ENCODE measurements around the gene ADGRL1.

Gene ADGRL1

DNA sequence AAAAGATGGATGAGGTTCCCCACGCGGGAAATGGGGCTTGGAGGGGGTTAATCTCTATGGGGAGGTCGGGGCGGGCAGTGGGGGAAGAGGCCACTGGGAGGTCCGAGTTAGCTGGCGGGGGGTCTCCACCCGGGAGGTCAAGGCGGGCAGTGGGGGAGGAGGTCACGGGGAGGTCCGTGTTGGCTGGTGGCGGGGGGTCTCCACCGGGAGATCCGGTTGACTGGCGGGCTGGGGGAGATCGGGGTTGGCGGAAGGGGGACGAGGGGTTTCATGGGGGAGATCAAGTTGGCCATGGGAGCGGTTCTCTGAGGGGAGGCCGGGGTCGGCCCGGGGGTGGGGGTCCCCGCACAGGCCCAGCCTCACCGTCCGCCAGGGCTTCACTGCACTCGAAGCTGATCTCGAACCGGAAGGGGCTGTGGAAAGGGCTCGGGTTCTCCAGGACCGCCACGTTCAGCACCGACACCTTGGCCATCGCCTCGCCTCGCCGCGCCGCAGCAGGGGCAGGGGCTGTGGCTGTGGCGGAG is 69.9 kb downstream of the ADGRL1 start:
- DNase-seq = no peak

DNA sequence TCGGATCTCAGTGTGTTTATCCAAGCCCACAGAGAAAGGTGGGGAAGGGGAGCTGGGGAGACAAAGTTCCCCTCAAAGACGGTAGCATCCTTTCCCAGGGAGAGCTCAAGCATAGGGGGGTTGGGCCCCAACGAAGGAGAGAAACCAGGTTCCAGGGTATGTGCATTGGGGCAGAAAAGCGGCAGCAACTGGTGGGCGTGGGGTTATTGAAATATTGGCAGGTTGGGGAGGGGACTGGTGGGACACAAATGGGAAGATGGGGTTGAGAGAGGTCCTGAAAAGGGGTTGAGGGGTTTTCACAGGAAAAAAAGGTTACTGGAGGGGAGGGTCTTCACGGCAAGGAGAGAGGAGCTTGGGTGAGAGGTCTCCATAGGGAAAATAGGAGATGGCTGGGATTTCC is 70.6 kb downstream of the ADGRL1 start:
- DNase-seq = no peak

DNA sequence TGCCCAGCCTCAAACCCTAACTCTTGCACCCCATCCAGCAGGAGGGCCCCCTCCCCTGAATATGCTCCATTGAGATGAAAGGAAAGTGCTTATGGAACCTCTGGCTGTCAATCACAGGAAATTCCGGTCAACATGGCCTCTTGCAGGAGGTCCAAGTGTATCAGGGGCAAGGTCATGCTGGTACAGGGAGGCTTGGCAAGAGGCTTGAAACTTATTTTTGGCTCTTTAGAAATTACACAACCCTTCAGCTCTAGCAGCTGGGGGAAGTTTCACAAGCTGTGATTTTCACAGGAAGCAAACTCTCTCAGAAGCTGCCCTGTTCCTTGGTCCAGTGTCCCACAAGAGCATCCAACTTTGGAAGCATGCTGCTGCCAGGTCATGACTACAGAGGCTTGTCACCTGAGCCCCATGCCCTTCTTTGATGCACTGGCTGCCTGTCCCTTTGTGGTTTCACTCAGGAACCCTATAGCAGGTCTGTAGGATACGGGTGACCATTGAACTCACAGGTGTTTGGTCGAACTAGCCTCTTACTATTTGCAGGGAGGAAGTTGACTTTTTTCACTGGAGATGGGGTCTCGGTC is 78.0 kb downstream of the ADGRL1 start:
- no peak for DNase-seq

DNA sequence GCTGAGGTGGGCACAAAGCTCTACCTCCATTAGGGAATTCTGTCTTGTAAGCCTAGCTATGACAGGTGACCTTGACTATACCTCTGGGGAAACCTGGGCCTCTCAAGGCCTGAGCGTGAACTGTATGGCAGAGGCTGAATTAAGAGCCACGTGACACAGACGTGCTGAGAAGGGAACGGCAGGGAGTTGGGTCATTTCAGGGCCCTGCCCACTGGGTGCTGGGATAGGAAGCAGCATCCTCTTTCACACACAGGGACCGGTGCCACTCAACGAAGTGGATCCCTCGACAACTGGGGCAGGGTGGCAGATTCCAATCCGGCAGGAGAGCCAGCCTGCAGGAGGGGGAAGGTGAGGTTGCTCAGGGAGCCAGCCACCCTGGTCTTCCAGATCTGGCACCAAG is 78.8 kb downstream of the ADGRL1 start:
- no peak for DNase-seq

DNA sequence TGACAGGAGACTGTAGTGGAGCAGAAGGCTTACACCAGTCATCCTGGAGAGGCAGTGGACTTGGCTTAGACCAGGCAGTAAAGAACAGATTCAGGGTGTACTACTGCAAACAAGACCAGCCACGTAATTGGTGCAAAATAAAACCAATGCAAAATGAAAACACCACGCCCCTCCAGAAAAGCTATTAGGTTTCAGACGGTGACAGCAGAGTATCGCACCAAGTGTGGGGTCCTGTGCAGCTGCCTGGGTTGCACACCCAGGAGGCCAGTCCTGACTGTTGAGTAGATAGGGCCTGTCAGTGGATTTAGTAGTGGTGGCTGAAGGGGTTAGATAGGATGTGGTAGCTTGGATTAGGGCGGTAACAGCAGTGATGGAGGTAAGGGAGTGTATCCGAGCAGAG is 83.0 kb downstream of the ADGRL1 start:
- DNase-seq = no peak

DNA sequence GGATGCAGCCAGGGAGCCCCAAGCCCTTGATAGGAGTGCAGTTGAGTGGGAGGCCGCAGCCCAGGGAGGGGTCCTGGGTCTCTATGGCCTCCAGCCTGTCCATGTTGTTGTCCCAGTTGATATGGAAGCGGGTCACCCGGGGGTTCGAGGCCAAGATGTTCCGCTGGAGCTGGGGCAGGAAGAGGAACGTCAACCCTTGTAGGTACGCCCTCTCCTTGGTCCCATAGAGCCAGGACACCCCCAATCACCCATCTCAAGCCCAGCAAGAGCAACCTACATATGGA is 85.5 kb downstream of the ADGRL1 start:
- DNase-seq = no peak

DNA sequence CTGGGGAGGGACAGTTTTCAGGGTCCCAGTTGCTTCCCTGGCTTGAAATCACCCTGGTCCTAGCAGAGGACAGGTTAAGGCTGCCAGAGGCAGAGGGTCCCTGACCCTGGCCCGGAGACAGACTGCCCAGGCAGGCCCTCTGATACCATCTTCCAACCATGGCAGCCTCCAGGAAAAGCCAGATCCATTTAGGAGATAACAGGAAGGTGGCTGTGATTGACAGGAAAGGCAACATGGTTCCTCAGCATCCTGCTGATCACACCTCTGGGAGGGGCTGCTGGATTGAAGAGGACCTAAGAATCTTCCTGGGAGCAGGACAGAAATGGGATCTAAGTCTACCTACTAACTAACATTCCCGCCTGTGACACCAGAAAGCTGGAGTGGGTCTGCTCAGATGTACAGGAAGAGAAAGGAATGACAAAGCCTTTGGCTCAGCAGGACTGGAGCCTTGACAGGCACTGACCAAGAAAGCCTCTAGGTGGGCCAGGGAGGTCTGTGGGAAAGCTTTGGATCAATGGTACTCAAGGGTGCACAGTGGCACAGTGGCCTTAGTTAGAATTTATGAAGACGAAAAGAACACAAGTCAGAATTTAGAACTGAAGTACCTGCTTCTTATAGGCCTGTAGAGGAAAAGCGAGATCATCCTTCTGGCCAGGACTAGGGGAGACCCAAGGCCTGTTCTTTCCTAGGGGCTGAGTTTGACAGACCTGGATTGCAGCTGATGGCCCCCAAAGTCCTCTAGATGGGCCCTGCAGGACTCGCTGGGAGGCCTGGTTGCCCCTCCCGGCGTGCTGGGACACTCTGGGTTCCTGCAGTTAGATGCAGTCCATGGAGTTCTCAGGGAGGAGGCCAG is 86.1 kb downstream of the ADGRL1 start:
- DNase-seq = no peak

DNA sequence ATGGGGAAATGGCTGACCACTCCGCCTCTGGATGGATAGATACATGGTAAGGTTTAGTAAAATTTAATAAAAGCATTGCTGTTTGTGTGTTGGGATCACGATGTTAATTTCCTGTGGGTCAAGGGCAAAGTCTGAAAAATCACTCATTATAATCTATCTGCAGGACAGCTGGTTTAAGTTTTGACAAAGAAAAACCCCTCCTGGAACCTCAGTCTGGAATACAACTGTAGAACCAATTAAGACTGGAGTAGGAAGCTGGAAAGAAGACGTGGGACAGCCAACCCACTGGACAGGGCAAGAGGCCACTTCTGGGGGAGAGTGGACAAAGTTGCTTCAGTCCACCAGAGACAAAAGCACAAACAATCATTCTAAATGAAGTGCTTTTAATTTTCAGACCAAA is 86.8 kb downstream of the ADGRL1 start:
- no peak for DNase-seq

DNA sequence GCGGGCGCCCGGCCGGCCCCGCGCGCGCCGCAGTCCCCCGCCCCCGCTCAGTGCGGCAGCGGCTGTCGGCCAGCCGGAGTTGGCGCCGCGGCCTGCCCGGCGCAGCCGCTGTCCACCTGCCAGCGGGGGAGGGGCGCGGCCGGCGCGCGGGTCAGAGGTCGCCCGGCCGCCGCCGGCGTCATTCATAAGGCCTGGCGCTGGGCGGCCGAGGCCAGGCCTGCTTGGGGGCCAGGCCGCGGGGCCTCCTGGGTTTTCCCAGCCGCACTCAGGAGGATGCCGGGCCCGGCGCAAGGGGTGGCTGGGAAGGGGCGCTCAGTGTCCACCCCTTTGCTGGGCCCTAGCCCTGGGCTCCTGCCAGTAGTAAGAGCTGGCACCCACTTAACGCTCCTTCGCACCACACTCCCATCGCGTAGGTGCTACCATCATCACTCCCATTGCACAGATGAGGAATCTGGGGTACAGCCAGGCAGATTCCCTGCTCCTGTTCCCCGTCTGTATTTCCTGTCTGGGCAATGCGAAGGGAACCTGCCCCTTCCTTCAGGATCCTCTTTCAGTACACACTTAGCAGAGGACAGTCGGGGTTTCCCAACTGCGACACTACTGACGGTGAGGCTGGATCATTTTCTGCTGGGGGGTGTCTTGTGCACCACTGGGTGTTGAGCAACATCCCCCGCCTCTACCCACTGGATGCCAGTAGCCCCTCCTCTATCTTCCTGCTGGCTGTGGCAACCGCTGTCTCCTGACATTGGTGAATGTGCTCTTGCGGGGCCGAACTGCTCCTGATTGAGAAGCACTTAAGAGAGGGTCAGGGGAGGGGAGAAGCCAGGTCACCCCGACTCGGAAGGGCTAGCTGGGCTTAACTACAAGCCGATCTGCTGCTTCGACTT is 87.6 kb downstream of the ADGRL1 start:
- DNase-seq = no peak

DNA sequence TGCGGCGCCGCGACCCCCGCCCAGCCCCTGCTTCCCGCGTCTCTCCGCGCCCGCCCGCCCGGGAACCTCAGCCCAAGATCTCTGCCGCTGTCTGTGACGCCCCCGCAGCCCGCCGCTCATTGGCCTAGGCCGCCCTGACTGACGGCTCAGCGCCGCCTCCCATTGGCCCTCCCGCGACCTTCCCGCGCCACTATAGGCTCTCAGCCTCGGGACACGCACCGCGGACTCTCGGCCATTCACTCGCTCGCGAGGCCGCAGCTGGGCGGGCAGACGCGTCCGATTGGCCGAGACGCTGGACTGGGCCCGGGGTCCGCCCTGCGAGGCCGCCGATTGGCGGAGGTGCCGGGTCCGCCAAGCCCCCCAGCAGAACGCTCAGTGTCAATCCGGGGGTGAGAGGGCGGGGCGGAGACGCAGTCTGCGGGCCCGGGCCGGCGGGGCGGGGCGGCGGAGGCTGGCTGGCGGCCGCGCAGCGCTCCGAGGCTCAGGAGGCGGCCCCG is 88.3 kb downstream of the ADGRL1 start, which contains the start of gene PRKACA:
PRKACA (minus strand) TSS at position 95 of the 497 bp plus-strand sequence. CDS start 215 bp downstream, outside the sequence.
- peak; percentile 98 to 100 for DNase-seq

DNA sequence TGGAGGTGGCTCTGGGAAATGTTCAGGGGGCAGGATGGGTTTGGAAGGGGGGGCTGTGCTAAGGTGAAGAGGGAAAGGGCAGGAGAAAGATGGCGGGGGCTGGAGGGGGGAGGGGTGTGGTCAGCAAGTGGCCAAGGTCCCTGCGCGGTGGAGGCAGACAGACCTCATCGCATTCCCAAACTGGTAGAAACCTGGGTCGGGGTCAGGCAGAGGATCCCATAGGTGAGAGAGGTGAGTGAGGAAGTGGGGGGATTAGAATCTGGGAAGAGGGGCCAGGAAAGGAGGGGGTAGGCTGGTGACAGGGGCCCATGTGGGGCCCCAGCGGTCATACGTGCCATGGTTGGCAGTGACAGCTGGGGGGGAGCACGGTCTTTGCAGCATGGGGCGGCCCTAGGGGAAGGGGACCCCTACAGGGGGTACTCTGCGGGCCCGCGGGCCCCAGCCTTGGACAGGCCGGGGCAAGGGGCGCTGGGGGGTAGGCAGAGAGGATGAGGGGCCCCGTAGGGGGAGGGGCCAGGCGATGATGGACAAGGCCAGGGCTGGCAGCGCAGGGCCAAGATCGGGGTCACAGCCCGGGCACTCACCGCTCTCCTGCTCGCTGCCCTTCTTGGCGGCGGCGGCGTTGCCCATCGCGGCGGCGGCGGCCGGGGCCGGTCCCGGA is 88.9 kb downstream of the ADGRL1 start:
- DNase-seq = no peak

DNA sequence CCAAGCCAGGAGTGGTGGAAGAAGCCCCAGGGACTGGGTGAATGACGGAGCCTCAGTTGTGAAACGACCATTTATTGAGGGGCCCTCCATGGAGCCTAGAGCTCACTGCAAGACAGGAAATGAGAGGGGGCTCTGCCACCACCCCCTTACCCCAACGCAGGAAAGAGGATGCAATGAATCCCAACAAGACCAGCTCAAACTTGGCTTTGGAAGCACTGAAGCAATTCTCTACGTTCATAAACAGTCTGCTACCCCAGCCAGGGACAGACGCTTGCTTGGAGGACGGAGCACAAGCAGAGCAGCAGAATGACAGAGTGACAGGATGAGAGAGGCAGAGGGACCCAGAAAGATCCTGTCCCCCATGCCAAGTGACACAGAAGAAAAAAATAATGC is 89.4 kb downstream of the ADGRL1 start:
- DNase-seq = no peak

DNA sequence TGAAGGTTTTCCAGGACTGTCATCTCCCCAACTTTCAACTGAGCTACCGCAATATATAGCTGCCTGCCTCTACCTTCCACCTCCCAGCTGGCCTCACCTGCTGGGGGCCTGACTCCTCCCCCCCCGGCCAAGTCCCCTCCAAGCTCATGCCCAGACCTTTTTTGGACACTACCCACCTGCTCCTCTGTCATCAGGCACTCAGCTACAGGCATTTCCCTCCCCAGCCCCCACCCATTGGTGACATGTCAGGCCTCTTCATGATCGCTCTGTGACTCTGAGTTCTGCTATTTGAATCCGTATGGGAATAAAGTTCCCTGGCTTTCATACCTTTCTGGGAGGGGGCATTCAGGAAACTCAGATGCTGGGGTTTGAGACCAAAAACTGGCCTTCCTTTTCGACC is 90.2 kb downstream of the ADGRL1 start:
- DNase-seq = no peak

DNA sequence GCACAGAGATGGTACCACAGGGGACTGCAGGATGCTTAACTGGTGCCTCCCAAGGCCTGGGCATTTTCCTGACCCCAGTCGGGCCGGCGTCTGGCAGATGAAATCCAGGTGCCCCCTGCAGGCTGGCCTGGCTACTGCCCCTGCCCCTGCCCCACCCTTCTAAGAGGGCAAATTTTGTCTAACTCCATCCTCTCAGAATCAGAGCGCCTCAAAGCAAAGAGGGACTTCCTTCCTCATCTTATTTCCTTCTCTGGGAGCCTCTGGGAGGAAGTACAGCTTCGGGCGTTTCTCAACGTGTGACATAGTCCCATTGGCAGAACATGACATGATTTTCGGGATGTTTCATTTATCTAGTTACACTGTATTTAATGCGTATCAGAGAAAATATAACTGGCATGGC is 91.1 kb downstream of the ADGRL1 start:
- no peak for DNase-seq

DNA sequence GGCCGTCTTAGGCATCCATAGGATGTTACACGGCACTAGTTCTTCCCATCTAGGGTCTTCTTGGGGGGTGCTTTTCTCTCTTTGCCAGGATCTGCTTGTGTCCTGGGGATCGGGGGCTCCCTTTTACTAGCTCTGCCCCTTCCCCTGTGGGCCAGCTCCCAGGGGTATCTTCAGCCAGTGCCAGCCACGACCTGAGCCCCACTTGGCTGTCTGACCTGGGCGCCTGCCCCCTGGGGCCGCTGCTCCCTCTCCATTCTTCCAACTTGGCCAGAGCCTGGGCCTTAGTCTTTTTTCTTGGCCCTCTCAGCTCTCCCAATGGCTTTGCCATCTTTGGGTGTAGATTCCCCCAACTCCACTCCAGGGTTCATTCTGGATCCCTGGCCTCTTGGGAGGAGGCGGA is 91.5 kb downstream of the ADGRL1 start:
- DNase-seq = no peak

DNA sequence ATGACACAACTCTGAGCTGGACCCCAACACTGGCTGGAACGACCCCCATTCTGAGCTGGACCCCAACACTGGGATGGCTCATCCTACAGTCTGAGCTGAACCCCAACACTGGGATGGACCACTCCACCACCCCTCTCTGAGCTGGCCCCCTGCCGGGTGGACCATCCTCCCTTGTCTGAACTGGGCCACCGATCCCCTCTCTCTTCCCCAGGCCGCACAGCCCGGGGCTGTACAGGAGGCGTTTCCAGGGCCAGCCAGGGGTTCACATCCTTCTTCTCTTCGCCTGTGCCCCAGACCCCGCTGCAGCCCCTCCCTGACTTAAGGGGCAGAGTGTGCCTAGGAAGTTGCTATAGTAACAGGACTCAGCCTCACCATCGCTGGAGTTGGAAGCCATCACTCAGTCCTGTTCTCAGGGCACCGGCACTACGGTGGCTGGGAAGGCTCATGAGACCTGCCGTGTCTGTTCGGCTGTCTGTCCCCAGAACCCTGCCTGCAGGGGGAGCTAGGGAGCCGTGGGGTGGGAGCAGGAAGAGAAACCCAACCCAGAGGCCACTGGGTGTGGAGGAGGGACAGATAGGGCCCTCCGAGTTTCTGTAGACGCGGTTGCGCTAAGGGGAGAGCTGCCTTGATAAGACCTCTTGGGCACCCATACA is 92.1 kb downstream of the ADGRL1 start:
- DNase-seq = no peak

DNA sequence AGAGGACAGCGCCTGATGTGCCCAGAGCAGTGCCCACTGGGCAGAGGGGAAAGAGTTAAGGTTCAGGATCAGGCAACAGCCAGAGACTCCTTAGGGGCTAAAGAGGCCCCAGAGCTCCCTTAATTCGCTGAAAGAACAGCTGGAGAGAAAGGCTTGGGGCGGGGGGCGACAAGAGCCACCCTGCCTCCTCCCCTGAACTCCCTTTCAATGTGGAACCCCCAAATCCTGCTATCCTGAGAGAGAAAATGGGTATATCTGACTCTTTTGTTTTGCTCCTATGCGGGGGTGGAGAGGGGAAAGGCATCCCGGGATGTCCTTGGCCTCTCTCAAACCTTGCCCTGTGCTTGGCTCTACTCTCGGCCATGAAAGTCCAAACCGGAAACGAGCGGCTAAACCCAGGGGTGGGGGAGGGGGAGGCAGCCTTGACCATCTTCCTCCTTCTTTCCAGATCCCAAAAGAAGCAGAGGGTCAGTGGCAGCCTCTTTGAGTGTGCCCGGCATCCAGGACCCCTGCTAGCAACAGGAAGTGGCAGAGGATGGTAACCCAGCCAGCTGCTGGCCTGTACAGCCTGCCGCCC is 93.1 kb downstream of the ADGRL1 start:
- DNase-seq = no peak

DNA sequence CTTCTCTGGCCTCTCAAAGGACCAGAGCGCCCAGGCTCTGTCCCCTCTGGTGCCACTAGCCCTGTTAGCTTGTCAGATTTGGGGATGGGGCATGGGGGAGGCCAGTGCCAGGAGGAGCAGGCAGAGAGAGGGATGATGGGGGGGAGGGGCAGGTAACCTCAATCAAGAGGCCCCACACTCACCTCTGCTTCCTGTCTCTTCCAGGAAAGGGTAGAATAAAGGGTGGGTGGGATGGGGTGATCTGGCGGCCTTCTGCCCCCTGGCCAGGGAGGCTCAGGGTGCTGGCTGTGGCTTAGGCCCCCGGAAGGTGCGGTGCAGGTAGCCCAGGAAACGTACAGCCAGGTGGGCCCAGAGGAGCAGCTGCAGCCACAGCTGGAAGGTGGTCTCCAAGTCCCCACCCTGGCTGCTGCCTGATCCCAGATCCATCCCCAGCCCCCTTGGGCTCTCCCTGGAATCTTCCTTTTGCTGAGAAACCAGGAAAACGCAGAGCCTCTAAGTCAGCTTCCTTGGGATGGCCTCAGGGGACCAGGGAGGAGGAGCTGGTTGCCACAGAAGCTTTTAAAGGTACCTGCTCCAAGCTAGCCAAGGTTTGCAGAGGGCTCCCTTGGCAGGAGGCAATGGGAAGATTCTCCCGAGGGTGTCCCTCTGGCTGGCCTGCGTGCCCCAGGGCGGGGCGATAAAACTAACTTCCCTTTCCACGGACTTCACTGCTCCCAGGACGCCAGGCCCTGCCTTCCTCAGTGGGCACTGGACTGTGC is 93.7 kb downstream of the ADGRL1 start:
- DNase-seq = no peak

DNA sequence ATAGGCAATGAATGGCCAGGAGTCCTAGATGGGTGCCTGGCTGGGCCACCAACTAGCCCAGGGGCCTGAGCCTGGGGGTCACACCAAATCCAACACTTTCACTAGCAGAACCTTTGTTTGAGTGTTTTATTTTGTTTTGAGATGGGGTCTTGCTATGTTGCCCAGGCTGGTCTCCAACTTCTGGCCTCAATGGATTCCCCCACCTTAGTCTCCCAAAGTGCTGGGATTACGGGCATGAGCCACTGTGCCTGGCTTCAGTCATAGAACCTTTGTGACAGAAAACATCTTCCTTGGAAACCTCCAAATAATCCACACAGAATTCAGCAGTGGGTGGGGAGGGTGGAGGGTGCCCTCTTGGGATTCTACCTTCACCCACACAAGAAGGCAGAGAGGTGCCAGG is 94.5 kb downstream of the ADGRL1 start:
- no peak for DNase-seq

DNA sequence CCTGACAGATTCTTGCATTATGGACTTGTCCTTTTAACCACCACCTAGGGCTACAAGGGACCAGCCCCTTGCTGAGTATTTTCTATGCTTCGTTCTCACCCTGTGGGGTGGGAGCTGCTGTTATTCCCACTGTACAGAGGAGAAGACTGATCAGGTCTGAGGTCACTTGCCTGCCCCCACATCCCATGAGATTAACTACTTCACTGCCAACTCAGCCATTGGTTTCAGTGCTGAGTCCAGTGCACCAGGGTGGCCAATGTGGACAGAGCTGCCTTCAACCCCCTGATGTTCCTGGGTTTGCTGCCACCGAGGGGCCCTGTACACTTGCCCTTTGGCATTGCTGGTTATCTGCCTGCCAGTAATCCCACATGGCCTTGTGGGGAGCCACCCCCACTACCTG is 95.3 kb downstream of the ADGRL1 start:
- DNase-seq = no peak
